ENCODE data around the gene PLEKHG4B.
"Not testable (repeated sequence)": the region's sequence is repeated elsewhere in the genome, so short reads cannot be mapped to it uniquely, and the experiment has no call there.

The PLEKHG4B gene

GRCh38 chr5:189976-190365 lies 98.0 kb downstream of the PLEKHG4B start:
- DNase-seq = no peak

GRCh38 chr5:190366-191035 lies 98.5 kb downstream of the PLEKHG4B start:
- no peak for DNase-seq

GRCh38 chr5:191036-191948 lies 99.3 kb downstream of the PLEKHG4B start, which contains the start of gene LRRC14B:
Gene LRRC14B, plus strand, starts transcription at chr5:191495. Its CDS starts 44 bp downstream, at chr5:191539.
- DNase-seq = no peak

GRCh38 chr5:191949-192690 lies 100.2 kb downstream of the PLEKHG4B start:
- DNase-seq = no peak

- no peak for DNase-seq
Measured at GRCh38 chr5:192691-192969, 100.7 kb downstream of the PLEKHG4B start.

- no peak for DNase-seq
Measured at GRCh38 chr5:192970-193831, 101.2 kb downstream of the PLEKHG4B start.

GRCh38 chr5:194102-194501 lies 102.1 kb downstream of the PLEKHG4B start:
- no peak for DNase-seq

- no peak for DNase-seq
Measured at GRCh38 chr5:194603-195209, 102.7 kb downstream of the PLEKHG4B start.

GRCh38 chr5:195401-196160 lies 103.6 kb downstream of the PLEKHG4B start:
- no peak for DNase-seq

- DNase-seq = no peak
Measured at GRCh38 chr5:196350-196749, 104.4 kb downstream of the PLEKHG4B start.

- DNase-seq = not testable (repeated sequence)
Measured at GRCh38 chr5:197031-197430, 105.1 kb downstream of the PLEKHG4B start.

GRCh38 chr5:197892-198489 lies 106.0 kb downstream of the PLEKHG4B start:
- no peak for DNase-seq

- no peak for DNase-seq
Measured at GRCh38 chr5:198516-199196, 106.7 kb downstream of the PLEKHG4B start.

- DNase-seq = no peak
Measured at GRCh38 chr5:199197-199949, 107.4 kb downstream of the PLEKHG4B start.

- no peak for DNase-seq
Measured at GRCh38 chr5:199950-200645, 108.1 kb downstream of the PLEKHG4B start.

GRCh38 chr5:200985-201384 lies 109.0 kb downstream of the PLEKHG4B start:
- DNase-seq = no peak

- no peak for DNase-seq
Measured at GRCh38 chr5:201672-202071, 109.7 kb downstream of the PLEKHG4B start.

GRCh38 chr5:203246-203930 lies 111.4 kb downstream of the PLEKHG4B start:
- no peak for DNase-seq

All from NCI-H1092 (cell line).